ENCODE results near the gene RSRC2.
"Not testable (repeated sequence)": the region's sequence is repeated elsewhere in the genome, so short reads cannot be mapped to it uniquely, and the experiment has no call there.

The RSRC2 gene, protein sequence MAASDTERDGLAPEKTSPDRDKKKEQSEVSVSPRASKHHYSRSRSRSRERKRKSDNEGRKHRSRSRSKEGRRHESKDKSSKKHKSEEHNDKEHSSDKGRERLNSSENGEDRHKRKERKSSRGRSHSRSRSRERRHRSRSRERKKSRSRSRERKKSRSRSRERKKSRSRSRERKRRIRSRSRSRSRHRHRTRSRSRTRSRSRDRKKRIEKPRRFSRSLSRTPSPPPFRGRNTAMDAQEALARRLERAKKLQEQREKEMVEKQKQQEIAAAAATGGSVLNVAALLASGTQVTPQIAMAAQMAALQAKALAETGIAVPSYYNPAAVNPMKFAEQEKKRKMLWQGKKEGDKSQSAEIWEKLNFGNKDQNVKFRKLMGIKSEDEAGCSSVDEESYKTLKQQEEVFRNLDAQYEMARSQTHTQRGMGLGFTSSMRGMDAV

DNA sequence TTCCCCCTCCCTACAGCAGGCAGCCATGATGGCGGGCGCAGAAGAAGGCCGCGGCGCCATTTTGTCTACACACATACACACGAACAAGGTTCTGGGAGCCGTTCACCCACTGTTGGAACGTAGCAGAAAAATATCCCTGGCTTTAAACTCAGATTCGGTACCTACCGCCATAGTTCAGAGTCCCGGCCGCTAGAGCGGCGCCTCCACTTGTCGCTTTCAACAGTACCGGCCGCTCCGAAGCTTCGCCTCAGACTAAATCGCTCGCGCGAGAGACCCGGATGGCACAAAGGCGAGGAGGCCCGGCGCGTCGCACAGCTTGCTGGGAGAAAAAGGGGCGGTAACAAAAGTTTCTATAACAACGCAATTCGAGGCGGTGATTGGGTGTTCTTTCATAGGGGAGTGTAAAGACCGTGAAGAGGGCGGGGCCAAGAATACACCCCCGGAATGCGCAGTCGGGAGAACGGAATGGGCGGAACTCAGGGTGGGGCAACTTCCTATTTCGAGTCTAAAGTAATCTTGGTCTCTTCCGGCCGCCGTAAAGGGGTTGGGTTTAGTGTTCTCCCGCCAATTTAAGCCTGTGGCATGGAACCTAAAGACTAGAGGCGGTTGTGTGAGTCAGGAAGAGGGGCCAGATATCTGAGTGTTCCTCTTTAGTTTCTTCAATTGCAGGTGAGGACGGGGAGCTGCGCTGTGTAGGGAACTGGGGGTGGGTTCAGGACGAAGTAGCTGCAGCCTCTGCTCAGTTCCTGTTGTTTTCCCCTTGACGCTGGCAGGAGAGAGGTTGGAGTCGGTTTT, at the start of gene RSRC2, which contains the start of gene KNTC1:
RSRC2 (minus strand) TSS at position 254 of the 795 bp plus-strand sequence; CDS start at position 171, 83 bp downstream.
KNTC1 (plus strand) TSS at position 567 of the 795 bp plus-strand sequence. CDS start 2,815 bp downstream, outside the sequence.
- DNase-seq = peak; percentile 96

DNA sequence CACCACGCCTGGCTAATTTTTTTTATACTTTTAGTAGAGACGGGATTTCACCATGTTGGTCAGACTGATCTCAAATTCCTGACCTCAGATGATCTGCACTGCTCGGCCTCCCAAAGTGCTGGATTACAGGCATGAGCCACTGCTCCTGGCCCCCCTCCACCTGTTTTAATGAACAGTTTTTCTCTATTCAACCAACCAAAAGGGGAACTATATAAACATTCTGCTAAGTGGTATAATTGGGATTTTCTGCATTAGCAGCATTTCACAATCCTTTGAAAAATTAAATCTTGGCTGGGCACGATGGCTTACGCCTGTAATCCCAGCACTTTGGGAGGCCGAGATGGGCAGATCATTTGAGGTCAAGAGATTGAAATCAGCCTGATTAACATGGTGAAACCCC, 45.1 kb upstream of the RSRC2 start:
- no peak for DNase-seq

DNA sequence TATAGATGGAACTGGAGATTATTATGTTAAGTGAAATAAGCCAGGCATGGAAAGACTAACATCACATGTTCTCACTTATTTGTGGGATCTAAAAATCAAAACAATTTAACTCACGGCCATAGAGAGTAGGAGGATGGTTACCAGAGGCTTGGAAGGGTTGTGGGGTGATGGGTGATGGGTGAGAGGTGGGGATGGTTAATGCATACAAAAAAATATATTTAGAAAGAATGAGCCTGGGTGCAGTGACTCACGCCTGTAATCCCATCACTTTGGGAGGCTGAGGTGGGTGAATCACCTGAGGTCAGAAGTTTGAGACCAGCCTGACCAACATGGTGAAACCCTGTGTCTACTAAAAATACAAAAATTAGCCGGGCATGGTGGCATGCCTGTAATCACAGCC, 43.3 kb upstream of the RSRC2 start:
- DNase-seq = not testable (repeated sequence)

DNA sequence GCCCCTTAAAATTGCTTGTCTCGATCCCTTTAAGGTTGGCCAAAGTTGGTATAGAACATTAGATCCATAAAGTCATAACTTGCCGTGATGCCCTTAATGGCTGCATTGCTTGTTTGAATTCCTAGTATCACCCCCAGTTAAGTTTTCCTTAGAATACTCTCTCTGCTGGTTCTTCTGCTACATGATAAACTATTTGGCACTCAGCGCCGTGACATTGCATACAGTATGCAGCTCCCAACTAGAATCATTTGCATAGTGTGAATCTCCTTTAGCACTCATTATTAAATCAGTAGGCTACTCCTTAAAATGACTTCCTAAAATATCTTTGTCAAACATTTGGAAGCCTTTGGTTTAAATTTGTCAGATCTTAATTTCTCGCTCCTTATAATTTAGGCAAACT, 42.6 kb upstream of the RSRC2 start:
- DNase-seq = no peak

DNA sequence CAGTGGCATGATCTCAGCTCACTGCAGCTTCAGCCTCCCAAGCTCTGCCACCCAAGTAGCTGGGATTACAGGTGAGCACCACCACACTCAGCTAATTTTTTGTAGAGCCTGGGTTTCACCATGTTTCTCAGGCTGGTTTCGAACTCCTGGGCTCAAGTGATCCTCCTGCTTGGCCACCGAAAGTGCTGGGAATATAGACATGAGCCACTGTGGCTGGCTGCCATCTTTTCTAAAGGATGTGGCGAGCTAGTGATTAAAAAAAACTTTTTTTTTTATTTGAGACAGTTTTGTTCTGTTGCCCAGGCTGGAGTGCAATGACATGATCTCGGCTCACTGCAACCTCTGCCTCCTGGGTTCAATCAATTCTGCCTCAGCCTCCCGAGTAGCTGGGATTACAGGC, 40.1 kb upstream of the RSRC2 start:
- DNase-seq = not testable (repeated sequence)

DNA sequence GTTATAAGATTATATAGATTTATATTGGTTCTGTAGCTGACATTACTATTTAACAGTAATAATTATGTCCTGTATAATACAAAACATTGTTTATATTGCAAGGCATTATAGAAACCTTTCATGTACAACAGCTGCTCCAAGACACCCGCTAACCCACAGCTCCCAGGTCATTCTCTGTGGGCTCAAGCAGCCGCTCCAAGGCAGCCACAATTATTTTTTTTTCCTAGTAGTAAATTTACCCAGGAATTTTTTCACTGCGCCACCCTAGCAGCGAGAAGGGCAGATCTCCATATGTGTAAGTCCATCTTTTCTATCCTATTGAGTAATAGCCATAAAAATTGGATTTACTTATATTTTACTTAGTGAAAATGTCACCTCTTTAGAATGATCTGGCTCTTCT, 36.6 kb upstream of the RSRC2 start:
- DNase-seq = no peak

DNA sequence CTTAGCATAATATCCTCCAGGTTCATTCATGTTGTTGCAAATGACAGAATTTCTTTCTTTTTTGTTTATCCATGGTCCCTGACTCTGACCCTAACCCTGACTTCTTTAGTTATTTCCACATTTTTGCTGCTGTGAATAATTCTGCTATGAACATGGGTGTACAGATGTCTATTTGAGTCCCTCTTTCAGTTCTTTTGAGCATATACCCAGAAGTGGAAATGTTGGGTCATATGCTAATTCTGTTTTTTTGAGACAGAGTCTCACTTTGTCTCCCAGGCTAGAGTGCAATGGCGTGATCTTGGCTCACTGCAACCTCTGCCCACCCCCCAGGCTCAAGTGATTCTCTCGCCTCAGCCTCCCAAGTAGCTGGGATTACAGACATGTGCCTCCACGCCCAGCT, 33.4 kb upstream of the RSRC2 start:
- DNase-seq = no peak

DNA sequence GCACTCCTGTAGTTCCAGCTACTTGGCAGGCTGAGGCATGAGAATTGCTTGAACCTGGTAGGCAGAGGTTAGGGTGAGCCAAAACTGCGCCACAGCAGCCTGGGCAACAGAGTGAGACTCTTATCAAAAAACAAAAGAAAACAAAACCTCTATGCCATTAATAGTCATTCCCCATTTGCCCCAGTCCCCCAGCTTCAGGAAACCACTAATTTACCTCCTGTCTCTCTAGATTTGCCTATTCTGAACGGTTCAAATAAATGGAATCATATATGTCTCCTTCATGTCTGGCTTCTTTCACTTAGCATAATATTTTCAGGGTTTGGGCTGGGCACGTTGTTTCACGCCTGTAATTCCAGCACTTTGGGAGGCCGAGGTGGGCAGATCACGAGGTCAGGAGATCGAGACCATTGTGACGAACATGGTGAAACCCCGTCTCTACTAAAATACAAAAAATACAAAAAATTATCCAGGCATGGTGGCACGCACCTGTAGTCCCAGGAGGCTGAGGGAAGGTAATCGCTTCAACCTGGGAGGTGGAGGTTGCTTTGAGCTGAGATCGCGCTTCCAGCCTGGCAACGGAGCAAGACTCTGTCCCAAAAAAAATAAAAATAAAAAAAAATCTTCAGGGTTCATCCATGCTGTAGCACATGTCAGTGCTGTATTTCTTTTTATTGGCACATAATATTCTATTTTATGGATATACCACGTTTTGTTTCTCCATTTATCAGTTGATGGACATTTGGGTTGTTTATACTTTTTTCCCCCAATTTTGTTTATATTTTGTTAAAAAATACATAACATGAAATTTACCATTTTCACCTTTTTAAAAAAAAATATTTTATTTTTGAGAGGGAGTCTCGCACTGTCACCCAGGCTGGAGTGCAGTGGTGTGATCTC, 32.3 kb upstream of the RSRC2 start:
- no peak for DNase-seq

DNA sequence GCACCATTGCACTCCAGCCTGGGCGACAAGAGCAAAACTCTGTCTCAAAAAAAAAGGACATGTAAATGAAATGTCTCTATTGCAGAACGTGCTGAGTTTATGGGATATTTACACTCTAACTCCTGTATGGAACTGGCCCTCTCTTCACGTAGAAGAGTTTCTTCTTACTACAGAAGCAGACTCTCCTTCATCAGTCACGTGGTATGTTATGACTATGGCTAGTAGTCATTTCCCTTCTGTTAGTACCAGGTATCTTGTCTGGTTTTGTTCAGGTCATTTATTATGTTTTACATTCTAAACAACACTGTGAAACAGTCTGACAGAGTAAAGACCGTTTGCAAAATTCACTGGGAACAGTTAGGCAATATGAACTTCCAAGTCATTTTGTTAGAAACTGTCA, 20.6 kb upstream of the RSRC2 start:
- no peak for DNase-seq

DNA sequence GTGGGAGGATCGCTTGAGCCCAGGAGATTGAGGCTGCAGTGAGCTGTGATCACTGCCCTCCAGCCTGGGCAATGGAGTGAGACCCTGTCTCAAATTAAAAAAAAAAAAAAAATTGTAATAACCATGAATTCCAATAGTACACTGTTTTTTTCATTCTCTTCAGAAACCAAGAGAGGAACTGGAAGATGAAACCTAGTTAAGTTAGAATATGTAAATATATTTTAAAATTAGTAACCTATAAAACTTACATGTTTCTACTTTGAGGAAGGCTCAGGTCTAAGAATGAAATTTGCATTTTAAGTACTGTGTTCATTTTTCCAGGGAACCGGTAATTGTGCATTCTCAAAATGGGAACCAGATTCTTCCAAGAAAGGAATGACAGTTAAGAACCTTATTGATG, 19.1 kb upstream of the RSRC2 start:
- no peak for DNase-seq

DNA sequence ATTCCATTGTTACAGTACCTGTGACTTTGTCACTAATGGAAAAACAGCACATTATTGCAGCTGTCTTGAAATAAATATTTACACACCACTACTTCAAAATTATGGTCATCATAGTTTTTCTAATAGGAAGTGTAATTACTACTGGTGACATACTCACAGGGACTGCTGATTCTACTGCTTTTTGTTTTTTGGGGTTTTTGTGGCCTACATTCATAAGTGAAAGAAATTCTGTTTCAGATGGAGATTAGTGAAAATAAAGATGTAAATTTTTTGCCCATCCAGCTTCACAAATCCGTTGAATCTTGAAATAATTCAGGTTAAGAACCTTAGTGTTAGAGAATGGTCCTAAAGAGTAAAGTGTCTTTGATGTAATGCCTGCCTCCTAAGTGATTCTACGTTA, 17.8 kb upstream of the RSRC2 start:
- DNase-seq = no peak

DNA sequence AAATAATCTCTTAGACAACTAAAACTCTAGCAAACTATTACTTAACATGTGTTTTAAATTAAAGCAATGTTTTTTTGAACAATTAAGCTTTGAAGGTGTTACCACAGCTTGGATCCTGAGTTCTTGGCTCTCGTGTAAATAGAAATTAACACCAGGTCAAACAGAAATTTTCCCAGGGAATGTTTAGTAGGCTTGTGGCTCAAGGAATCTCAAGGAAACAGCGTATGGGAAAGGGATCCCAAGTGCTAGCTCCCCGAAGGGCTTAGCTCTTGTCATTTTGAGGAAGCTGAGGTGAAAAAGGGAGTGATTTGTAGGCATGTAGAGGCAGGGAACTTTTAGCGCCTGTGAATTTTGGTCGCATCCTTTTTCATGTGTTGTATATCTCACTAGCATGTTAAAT, 11.8 kb upstream of the RSRC2 start:
- DNase-seq = no peak

DNA sequence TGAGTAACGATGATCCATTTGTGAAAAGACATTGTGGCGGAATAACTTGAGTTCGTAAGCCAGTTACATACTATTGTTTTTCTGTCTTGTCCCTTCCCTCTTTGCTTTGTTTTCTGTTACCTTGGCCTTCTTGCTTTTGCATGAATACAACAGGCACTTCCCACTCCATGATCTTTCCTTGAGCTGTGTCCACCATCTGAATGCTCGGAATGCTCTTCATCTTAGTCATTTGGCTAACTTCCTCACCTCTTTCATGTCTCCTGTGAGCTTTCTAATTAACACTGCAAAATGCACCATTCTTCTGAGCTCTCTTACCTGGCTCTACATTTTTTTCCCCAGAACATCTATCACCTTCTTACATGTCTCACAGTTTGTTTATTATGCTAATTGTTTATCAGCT, 10.3 kb upstream of the RSRC2 start:
- DNase-seq = no peak

DNA sequence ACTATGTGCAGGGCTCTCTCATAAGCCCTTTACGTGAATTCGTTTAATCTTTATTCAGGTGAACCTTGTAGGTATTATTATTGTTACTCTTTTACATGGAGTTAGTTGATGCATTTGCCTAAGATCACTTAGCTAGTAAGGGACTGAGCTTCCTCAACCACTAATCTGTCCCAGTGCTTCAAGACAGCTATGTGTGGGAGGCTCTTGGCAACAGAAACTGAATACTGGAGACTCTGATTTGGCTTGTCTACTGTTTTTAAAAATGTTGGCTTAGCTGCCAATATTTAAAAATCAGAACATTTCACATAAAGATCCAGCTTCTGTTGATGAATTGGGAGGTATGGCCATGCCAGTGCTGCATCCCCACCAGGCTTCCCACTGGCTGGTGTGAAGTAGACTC, 7.1 kb upstream of the RSRC2 start:
- DNase-seq = no peak

DNA sequence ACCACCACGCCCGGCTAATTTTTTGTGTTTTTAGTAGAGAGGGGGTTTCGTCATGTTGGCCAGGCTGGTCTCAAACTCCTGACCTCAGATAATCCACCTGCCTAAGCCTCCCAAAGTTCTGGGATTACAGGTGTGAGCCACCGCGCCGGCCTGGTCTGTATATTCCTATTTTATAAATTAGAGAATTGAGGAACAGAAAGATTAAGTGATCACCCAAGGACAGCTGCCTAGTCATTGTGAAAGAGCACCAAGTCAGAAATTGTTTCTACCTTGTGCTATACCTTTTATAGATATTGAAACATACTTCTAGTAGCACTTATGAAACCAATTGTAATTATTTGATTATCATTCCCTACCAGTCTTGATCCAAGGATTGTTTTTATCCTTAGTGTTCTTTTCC, 2.3 kb upstream of the RSRC2 start:
- no peak for DNase-seq

DNA sequence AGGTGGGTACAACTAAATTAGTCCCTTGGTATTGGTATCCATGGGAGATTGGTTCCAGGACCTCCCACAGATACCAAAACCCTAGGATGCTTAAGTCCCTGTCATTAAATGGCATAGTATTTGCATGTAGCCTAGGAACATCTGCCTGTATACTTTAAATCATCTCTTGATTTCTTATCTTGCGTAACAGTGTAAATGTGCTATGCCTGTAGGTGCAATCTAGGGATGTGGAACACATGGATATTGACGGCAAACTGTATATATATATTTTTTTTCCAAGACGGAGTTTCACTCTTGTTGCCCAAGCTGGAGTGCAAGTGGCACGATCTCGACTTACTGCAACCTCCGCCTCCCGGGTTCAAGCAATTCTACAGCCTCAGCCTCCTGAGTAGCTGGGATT, 1.8 kb upstream of the RSRC2 start:
- DNase-seq = no peak

DNA sequence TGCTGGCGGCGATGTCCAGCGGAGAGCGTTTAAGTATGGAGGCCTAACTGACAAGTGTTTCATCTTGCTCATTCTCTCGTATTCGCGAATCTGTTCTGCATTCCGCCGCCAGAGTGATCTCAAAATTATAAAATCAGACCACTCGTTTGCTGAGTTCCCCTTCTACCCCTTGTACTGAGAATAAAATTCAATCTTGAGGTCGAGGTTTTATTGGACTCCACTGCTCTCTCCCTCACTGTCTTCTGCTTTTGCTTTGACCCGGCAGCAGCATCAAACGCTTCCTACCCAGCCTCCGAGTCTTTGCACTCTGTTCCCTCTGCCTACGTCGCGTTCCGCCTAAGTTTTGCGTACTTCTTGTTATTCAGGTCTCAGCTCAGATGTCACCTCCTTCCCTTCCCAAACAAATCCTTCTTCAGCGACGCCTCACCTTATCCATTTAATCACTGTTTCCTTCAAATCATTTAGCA, 775 bp upstream of the RSRC2 start:
- DNase-seq = peak; percentile 22

DNA sequence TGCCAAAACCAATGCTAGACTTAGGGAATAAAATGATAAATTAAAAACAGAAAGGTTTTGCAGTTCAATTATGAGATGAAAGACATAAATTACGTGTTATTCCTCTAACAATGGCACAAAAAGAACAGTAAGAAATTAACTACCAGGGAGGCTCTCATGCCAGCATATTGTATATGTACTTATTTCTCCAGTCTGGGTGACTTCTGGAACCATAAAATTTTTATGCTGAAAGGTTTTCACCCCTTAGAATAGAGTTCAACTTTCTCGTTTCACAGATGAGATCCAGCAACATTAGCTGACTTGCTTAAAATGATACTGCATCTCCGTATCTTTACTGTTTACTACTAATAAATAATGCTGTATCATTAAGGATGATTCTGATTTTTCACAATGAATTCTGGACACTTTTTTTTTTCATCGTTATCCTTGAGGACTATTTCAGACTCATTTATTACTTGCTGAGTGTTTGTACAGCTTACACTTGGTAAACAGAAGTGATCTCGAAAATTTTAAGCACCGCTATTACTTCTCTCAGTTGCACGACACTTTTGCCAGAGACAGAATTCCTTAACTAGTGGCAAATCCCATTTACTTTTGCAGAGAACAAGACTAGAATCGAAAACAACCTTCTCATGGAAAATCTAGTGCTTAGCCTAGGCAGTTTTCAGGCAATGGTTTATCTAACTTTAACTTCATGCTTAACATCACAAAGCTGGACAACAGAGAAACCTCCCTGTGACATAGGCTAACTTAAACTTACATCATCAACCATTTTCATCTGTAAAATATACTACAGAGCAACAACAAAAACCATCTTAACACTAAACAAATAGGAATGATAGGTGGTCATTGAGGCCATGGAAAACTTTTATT, 2.7 kb downstream of the RSRC2 start:
- no peak for DNase-seq

DNA sequence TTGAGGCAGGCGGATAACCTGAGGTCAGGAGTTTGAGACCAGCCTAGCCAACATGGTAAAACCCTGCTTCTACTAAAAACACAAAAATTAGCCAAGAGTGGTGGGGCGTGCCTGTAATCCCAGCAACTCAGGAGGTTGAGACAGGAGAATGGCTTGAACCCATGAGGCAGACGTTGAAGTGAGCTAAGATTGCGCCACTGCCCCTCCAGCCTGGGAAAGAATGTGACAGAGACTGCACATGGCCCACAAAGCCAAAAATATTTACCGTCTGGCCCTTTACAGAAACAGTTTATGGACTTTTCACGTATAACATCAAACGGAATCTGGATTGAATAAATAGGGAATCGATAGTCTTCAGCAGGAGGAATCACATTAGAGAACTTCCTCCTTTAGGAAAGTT, 3.5 kb downstream of the RSRC2 start:
- DNase-seq = no peak

DNA sequence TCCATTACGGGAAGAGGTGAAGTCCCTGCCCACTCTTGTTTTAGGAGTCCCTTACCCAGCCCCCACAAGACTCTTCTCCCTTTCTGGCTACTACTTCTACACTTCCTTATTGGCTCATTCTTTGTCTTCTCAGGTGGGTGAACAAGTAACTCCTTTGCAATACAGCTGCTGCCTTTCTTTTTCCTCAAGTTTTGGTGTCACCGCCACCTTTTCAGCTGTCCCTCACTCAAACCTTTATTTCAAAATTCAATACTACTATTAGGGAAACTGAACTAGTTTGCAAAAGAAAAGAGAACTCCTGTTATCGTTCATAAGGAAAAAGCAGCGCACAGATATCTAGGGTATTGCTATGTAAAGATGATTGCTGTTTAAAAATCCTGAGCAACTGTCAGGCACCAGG, 6.1 kb downstream of the RSRC2 start:
- DNase-seq = no peak

DNA sequence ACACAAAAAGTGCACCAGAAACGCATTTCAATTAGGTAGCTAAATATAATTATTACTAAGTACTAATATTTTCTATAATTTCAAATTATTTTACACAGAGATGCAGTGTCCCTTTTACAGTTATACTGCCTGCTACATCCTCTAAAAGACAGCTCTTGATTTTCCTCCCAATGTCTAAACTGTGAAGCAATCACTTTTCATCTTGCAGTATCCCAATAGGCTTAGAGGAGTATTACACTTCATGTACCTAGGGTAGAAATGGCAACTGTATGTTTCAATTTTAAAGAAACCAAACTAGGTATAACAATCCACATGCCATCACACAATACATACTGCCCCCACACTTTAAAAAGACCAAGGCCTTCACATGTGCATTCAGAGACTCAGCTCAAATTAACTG, 7.3 kb downstream of the RSRC2 start:
- no peak for DNase-seq

DNA sequence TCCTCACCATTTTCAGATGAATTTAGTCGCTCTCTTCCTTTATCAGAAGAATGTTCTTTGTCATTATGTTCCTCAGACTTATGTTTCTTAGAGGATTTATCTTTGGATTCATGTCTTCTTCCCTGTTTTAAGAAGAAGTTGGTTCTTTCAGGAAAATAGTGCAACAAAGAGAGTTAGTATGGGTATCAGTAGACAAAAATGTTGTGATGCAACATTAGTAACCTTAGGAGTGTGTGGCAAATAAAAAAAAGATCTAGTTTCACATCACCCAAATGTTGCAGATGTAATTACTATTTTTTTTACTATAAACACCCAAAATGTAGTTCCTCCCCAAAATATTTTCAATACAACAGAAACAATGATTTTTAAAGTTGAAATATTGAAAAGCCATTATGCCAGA, 7.8 kb downstream of the RSRC2 start:
- no peak for DNase-seq
